22Rv1 (cell line): ENCODE measurements around the gene ATL3.

Experiments
- ZFX ChIP-seq: fragments of 450-650 bp; IDR thresholded peaks from 2 replicates; pipeline ENCODE4 v1.6.1; 2017; ENCODE audit warnings: antibody characterized with exemption, borderline replicate concordance
- TF ChIP-seq, protein P1 (sequence below): fragments of 450-650 bp; IDR thresholded peaks from 2 replicates; pipeline ENCODE4 v1.5.1; 2017; ENCODE audit warnings: mild to moderate bottlenecking

- TF ChIP-seq, protein P1, sequence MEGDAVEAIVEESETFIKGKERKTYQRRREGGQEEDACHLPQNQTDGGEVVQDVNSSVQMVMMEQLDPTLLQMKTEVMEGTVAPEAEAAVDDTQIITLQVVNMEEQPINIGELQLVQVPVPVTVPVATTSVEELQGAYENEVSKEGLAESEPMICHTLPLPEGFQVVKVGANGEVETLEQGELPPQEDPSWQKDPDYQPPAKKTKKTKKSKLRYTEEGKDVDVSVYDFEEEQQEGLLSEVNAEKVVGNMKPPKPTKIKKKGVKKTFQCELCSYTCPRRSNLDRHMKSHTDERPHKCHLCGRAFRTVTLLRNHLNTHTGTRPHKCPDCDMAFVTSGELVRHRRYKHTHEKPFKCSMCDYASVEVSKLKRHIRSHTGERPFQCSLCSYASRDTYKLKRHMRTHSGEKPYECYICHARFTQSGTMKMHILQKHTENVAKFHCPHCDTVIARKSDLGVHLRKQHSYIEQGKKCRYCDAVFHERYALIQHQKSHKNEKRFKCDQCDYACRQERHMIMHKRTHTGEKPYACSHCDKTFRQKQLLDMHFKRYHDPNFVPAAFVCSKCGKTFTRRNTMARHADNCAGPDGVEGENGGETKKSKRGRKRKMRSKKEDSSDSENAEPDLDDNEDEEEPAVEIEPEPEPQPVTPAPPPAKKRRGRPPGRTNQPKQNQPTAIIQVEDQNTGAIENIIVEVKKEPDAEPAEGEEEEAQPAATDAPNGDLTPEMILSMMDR = no peak
- TF ChIP-seq ZFX = no peak
These were observed 28.0 kb downstream of the ATL3 start for GRCh38 chr11:63643205-63643604.
